ENCODE measurements around the gene FTSJ3. TPM values are rescaled to one million over a fixed set of nuclear protein-coding genes. Genes with fewer than 3 reads are reported as not detected.

Gene FTSJ3
- total and polyA plus RNA-seq, 10 of the 15 experiments (the other 5 are each of a cell fraction or from before 2014, with no cell fraction given): 17.2 to 79.2 (median 50.4) TPM

GRCh38 chr17:63827002-63827800, at the start of gene FTSJ3, which contains the start of gene PSMC5 (continued):
- peak; percentile 58; the same call in 1 of the 2 replicates for TF ChIP-seq ATF7 (IDR thresholded peaks at IDR 0.05; ENCODE audit: low read depth)
- peak; percentile 89 for TF ChIP-seq TAF1 (IDR thresholded peaks at IDR 0.05; ENCODE audit: borderline replicate concordance, low read depth, low read length)
- TF ChIP-seq SMAD5 (IDR thresholded peaks at IDR 0.05; ENCODE audit: low read depth): peak; percentile 83
- peak; percentile 64 for TF ChIP-seq GATAD2B (conservative IDR thresholded peaks at IDR 0.05; ENCODE audit: low read depth)
- no peak for TF ChIP-seq YBX1 (IDR thresholded peaks at IDR 0.05)
- peak; percentile 84 for TF ChIP-seq LARP7 (IDR thresholded peaks at IDR 0.05)
- no peak for TF ChIP-seq CHD4 (IDR thresholded peaks at IDR 0.05)
- no peak for TF ChIP-seq TCF7 (IDR thresholded peaks at IDR 0.05; ENCODE audit: borderline replicate concordance)
- TF ChIP-seq ZZZ3 (IDR thresholded peaks at IDR 0.05; ENCODE audit: control insufficient read depth, insufficient read length, low read depth): no peak
- peak; percentile 65; the same call in 1 of the 2 replicates for TF ChIP-seq POLR2AphosphoS2 (IDR thresholded peaks at IDR 0.05; ENCODE audit: low read depth, low read length)
- TF ChIP-seq NBN (IDR thresholded peaks at IDR 0.05): peak; percentile 72
- TF ChIP-seq, protein P1, sequence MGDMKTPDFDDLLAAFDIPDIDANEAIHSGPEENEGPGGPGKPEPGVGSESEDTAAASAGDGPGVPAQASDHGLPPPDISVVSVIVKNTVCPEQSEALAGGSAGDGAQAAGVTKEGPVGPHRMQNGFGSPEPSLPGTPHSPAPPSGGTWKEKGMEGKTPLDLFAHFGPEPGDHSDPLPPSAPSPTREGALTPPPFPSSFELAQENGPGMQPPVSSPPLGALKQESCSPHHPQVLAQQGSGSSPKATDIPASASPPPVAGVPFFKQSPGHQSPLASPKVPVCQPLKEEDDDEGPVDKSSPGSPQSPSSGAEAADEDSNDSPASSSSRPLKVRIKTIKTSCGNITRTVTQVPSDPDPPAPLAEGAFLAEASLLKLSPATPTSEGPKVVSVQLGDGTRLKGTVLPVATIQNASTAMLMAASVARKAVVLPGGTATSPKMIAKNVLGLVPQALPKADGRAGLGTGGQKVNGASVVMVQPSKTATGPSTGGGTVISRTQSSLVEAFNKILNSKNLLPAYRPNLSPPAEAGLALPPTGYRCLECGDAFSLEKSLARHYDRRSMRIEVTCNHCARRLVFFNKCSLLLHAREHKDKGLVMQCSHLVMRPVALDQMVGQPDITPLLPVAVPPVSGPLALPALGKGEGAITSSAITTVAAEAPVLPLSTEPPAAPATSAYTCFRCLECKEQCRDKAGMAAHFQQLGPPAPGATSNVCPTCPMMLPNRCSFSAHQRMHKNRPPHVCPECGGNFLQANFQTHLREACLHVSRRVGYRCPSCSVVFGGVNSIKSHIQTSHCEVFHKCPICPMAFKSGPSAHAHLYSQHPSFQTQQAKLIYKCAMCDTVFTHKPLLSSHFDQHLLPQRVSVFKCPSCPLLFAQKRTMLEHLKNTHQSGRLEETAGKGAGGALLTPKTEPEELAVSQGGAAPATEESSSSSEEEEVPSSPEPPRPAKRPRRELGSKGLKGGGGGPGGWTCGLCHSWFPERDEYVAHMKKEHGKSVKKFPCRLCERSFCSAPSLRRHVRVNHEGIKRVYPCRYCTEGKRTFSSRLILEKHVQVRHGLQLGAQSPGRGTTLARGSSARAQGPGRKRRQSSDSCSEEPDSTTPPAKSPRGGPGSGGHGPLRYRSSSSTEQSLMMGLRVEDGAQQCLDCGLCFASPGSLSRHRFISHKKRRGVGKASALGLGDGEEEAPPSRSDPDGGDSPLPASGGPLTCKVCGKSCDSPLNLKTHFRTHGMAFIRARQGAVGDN (IDR thresholded peaks at IDR 0.05): no peak
- no peak for TF ChIP-seq CHD2 (IDR thresholded peaks at IDR 0.05; ENCODE audit: borderline replicate concordance, low read depth, low read length)
- TF ChIP-seq, protein P2, sequence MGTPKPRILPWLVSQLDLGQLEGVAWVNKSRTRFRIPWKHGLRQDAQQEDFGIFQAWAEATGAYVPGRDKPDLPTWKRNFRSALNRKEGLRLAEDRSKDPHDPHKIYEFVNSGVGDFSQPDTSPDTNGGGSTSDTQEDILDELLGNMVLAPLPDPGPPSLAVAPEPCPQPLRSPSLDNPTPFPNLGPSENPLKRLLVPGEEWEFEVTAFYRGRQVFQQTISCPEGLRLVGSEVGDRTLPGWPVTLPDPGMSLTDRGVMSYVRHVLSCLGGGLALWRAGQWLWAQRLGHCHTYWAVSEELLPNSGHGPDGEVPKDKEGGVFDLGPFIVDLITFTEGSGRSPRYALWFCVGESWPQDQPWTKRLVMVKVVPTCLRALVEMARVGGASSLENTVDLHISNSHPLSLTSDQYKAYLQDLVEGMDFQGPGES (IDR thresholded peaks at IDR 0.05): no peak
- peak; percentile 59; the same call in 2 of the 3 replicates for TF ChIP-seq POU2F2 (IDR thresholded peaks at IDR 0.05; ENCODE audit: borderline replicate concordance, low read depth, low read length)
- TF ChIP-seq RELA (IDR thresholded peaks at IDR 0.05; ENCODE audit: borderline replicate concordance, partially characterized antibody): peak; percentile 86
- peak; percentile 96 for TF ChIP-seq SMARCA5 (IDR thresholded peaks at IDR 0.05)
- TF ChIP-seq NFIC (IDR thresholded peaks at IDR 0.05; ENCODE audit: low read depth, low read length): no peak
- peak; percentile 68; the same call in 1 of the 2 replicates for TF ChIP-seq CREM (IDR thresholded peaks at IDR 0.05; ENCODE audit: low read depth)
- TF ChIP-seq, protein P3, sequence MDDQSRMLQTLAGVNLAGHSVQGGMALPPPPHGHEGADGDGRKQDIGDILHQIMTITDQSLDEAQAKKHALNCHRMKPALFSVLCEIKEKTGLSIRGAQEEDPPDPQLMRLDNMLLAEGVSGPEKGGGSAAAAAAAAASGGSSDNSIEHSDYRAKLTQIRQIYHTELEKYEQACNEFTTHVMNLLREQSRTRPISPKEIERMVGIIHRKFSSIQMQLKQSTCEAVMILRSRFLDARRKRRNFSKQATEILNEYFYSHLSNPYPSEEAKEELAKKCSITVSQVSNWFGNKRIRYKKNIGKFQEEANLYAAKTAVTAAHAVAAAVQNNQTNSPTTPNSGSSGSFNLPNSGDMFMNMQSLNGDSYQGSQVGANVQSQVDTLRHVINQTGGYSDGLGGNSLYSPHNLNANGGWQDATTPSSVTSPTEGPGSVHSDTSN (IDR thresholded peaks at IDR 0.05; ENCODE audit: insufficient replicate concordance, low read depth, low read length): no peak
- TF ChIP-seq SP1 (IDR thresholded peaks at IDR 0.05; ENCODE audit: low read depth, low read length): no peak
- TF ChIP-seq NFYB (IDR thresholded peaks at IDR 0.05; ENCODE audit: insufficient read depth, low read depth, low read length): no peak
- TF ChIP-seq RBBP5 (conservative IDR thresholded peaks at IDR 0.05): no peak
- no peak for TF ChIP-seq ZBED1 (IDR thresholded peaks at IDR 0.05; ENCODE audit: borderline replicate concordance)
- TF ChIP-seq IRF5 (IDR thresholded peaks at IDR 0.05; ENCODE audit: borderline replicate concordance): no peak
